Measurements from ENCODE around the gene IL16.

IL16 gene

DNA sequence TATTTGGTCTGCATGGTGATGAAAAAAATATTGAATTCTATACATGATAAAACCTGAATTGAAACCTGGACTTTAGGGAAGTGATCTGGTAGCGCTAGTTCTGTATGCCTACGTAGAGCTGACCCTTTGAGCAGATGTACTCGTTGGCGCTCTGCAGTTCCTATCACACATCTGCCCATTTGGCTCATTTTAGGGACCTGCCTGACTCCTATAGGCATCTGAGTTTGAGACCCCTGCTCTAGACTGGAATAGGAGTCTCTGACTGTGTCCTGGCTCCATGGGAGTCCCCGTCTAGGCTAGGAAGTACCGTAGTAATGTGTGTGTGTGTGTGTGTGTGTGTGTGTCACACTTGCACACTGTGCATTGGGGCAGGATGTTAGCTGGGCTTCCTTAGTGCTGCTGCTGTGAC, 106.0 kb downstream of the IL16 start:
- no peaks in the 10 kb centered on the region for H3K9me3 ChIP-seq (ENCODE audit: insufficient read depth, low read depth, low read length)
- no peak overlapping the region for H3K27ac ChIP-seq (ENCODE audit: low read length)
- H3K27me3 ChIP-seq (ENCODE audit: insufficient read depth, low read length): no peaks in the 10 kb centered on the region
- peaks cover 21% of the 10 kb centered on the region for H3K4me1 ChIP-seq (ENCODE audit: insufficient read depth, low read length)
- no peaks in the 10 kb centered on the region for H3K36me3 ChIP-seq (ENCODE audit: insufficient read depth, low read depth, low read length)
- H3K4me3 ChIP-seq (ENCODE audit: low read length): no peak overlapping the region
- no peak overlapping the region for H3K9ac ChIP-seq (ENCODE audit: low read depth, low read length)

GRCh38 chr15:81303244-81304225, 106.9 kb downstream of the IL16 start:
- Histone ChIP-seq H3K27me3 (ENCODE audit: insufficient read depth, low read length) (no peaks in the 10 kb centered on the region), H3K4me1 (ENCODE audit: insufficient read depth, low read length) (peaks cover 21% of the 10 kb centered on the region), H3K36me3 (ENCODE audit: insufficient read depth, low read depth, low read length) (no peaks in the 10 kb centered on the region), H3K9ac (ENCODE audit: low read depth, low read length) (no peak overlapping the region), H3K9me3 (ENCODE audit: insufficient read depth, low read depth, low read length) (no peaks in the 10 kb centered on the region), H3K4me3 (ENCODE audit: low read length) (peak overlapping the region; percentile 13; the same call in 1 of the 2 replicates), H3K27ac (ENCODE audit: low read length) (no peak overlapping the region)

DNA sequence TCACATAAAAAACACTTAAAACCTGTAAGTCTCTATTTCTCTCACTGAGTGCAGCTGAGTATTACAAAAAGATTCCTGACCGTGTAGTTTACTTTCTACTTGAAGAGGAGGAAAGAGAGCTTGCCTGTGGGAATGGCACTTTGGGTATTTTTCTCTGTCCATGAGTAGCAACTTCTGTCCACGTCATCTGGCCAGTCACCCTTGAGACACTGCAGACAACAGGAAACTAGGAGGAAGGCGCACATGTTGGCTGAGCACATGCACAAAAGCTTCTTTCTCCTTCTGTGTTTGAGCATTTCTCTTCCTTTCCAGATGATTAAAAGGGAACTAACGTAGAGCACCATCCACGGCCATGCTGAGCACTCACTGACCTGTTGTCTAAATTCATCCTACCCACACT, 107.5 kb downstream of the IL16 start:
- Histone ChIP-seq H3K4me3 (ENCODE audit: low read length) (no peak overlapping the region), H3K36me3 (ENCODE audit: insufficient read depth, low read depth, low read length) (no peaks in the 10 kb centered on the region), H3K27ac (ENCODE audit: low read length) (no peak overlapping the region), H3K27me3 (ENCODE audit: insufficient read depth, low read length) (no peaks in the 10 kb centered on the region), H3K9me3 (ENCODE audit: insufficient read depth, low read depth, low read length) (no peaks in the 10 kb centered on the region), H3K4me1 (ENCODE audit: insufficient read depth, low read length) (peaks cover 21% of the 10 kb centered on the region), H3K9ac (ENCODE audit: low read depth, low read length) (no peak overlapping the region)

GRCh38 chr15:81308260-81308659, 111.6 kb downstream of the IL16 start:
- H3K27me3 ChIP-seq (ENCODE audit: insufficient read depth, low read length): no peaks in the 10 kb centered on the region
- no peak overlapping the region for H3K4me3 ChIP-seq (ENCODE audit: low read length)
- H3K27ac ChIP-seq (ENCODE audit: low read length): no peak overlapping the region
- peaks cover 16% of the 10 kb centered on the region for H3K4me1 ChIP-seq (ENCODE audit: insufficient read depth, low read length)
- no peaks in the 10 kb centered on the region for H3K9me3 ChIP-seq (ENCODE audit: insufficient read depth, low read depth, low read length)
- H3K9ac ChIP-seq (ENCODE audit: low read depth, low read length): no peak overlapping the region
- H3K36me3 ChIP-seq (ENCODE audit: insufficient read depth, low read depth, low read length): 0 out of 2 replicates have a peak, but pooled peaks cover 18% of the 10 kb centered on the region

- Histone ChIP-seq H3K36me3 (ENCODE audit: insufficient read depth, low read depth, low read length) (0 out of 2 replicates have a peak, but pooled peaks cover 18% of the 10 kb centered on the region), H3K27ac (ENCODE audit: low read length) (no peak overlapping the region), H3K4me1 (ENCODE audit: insufficient read depth, low read length) (peaks cover 2% of the 10 kb centered on the region; the same call in 1 of the 2 replicates), H3K9me3 (ENCODE audit: insufficient read depth, low read depth, low read length) (no peaks in the 10 kb centered on the region), H3K27me3 (ENCODE audit: insufficient read depth, low read length) (no peaks in the 10 kb centered on the region), H3K4me3 (ENCODE audit: low read length) (no peak overlapping the region), H3K9ac (ENCODE audit: low read depth, low read length) (no peak overlapping the region)
These were observed 113.2 kb downstream of the IL16 start for GRCh38 chr15:81309647-81310450.

DNA sequence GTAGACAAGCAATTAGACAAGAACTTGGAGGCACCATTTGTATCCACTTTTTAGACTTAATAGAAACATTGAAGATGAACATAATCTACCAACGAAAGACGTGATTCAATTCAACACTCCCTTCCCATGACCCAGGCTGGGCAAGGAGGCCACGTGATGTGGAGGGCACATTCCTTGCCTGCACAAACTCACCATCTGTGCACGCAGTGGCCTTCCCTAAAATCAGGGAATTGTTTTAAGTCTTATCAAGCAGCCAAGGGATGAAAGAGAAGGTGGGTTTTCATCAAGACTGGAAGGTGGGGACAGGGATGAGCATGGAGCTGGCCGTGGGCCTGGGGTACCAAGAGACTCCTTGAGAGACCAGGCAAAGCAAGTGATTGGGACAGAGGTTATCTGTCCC, 113.8 kb downstream of the IL16 start:
- Histone ChIP-seq H3K36me3 (ENCODE audit: insufficient read depth, low read depth, low read length) (0 out of 2 replicates have a peak, but pooled peaks cover 18% of the 10 kb centered on the region), H3K9me3 (ENCODE audit: insufficient read depth, low read depth, low read length) (no peaks in the 10 kb centered on the region), H3K27me3 (ENCODE audit: insufficient read depth, low read length) (no peaks in the 10 kb centered on the region), H3K4me1 (ENCODE audit: insufficient read depth, low read length) (no peaks in the 10 kb centered on the region), H3K4me3 (ENCODE audit: low read length) (no peak overlapping the region), H3K27ac (ENCODE audit: low read length) (no peak overlapping the region), H3K9ac (ENCODE audit: low read depth, low read length) (no peak overlapping the region)

DNA sequence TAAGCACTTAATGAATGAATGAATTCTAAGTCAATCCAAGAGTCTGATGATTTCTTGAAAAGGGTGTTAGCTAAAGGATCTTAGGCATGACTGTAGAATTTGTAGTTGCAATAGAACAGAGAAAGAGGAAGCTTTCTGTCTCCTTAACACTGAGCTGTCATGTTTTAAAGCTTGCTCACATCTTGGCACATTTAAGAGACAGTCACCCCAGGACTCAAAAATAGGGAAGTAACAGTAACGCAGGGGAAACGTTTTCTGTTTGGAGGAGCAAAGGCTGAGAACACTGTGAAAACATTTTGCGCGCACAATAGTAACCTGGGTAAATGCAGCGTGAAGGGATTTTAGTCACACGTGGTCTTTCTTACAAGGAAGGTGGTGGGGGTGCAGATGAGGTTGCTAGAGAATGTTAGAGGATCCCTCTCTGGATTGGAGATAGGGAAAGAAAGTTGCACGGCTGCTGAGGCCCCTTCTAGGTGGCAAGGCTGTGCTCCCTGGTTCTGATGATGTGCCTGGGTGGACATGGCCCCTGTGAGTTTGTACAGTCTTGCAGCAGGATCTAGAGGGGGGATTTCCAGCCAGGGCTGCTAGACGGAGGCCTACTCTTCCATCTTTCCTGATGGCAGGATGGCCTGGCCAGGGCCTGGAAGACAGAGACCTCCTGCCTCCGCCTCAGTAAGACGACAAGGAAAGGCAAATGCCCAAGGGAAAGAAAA, 115.2 kb downstream of the IL16 start:
- Histone ChIP-seq H3K9ac (ENCODE audit: low read depth, low read length) (no peak overlapping the region), H3K4me1 (ENCODE audit: insufficient read depth, low read length) (no peaks in the 10 kb centered on the region), H3K27ac (ENCODE audit: low read length) (no peak overlapping the region), H3K4me3 (ENCODE audit: low read length) (no peak overlapping the region), H3K9me3 (ENCODE audit: insufficient read depth, low read depth, low read length) (no peaks in the 10 kb centered on the region), H3K36me3 (ENCODE audit: insufficient read depth, low read depth, low read length) (peaks cover 25% of the 10 kb centered on the region; the same call in 1 of the 2 replicates), H3K27me3 (ENCODE audit: insufficient read depth, low read length) (no peaks in the 10 kb centered on the region)

DNA sequence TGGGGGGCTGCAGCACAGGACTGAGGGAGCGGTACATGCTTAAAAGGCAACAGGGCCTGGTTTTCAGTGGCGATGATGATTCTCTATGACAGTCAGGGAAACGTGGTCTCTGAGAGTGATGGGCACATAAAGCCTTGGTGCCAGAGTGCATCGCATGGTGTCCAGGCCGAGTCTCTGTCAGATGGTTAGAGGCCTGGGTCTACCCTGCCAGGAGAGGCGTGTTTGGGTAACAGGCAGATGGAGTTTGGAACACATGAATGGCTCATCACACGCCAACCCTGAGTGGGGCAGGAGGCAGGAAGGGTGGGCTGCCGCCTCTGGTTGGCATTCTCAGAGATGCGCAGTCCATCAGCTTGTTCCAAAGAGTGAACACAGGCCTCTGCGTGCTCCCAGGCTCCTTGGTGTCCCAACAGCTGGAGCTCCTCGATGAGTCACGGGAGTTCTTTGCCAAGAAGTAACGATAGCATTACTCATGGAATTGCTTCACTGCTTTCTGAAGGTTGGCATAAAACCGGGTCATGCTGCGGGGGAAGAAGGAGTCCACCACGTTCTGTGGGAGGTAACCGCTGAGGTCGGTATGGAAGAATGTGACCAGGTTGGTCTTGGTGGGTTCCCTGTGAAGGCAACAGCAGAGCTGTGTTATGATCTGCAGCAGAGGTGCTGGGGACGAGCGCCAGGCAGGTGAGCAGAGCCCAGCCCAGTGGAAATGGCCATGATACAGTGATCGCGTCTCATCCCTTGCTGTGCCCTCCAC, 116.3 kb downstream of the IL16 start:
- H3K4me1 ChIP-seq (ENCODE audit: insufficient read depth, low read length): no peaks in the 10 kb centered on the region
- no peak overlapping the region for H3K27ac ChIP-seq (ENCODE audit: low read length)
- H3K27me3 ChIP-seq (ENCODE audit: insufficient read depth, low read length): no peaks in the 10 kb centered on the region
- no peak overlapping the region for H3K9ac ChIP-seq (ENCODE audit: low read depth, low read length)
- H3K9me3 ChIP-seq (ENCODE audit: insufficient read depth, low read depth, low read length): no peaks in the 10 kb centered on the region
- peaks cover 33% of the 10 kb centered on the region; the same call in 1 of the 2 replicates for H3K36me3 ChIP-seq (ENCODE audit: insufficient read depth, low read depth, low read length)
- H3K4me3 ChIP-seq (ENCODE audit: low read length): no peak overlapping the region

DNA sequence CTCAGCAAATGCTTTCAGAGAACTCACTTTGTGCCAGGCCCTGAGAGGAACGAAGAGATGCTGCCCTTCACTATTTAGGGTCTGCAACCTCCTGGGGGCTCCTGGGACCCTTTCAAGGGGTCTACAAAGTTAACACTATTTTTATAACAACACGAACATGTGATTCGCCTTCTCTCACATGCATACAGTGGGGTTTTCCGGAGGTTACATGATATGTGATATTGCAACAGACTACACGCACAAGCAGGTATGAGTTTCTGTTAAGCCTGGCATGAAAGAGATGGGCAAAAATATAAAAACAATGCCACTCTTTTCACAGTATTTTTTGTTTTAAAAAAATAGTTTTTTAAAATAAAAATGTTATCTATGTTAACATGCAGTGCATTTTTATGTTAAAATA, 117.0 kb downstream of the IL16 start:
- Histone ChIP-seq H3K9ac (ENCODE audit: low read depth, low read length) (no peak overlapping the region), H3K27me3 (ENCODE audit: insufficient read depth, low read length) (no peaks in the 10 kb centered on the region), H3K36me3 (ENCODE audit: insufficient read depth, low read depth, low read length) (peaks cover 33% of the 10 kb centered on the region; the same call in 1 of the 2 replicates), H3K4me1 (ENCODE audit: insufficient read depth, low read length) (no peaks in the 10 kb centered on the region), H3K4me3 (ENCODE audit: low read length) (no peak overlapping the region), H3K9me3 (ENCODE audit: insufficient read depth, low read depth, low read length) (no peaks in the 10 kb centered on the region), H3K27ac (ENCODE audit: low read length) (no peak overlapping the region)

DNA sequence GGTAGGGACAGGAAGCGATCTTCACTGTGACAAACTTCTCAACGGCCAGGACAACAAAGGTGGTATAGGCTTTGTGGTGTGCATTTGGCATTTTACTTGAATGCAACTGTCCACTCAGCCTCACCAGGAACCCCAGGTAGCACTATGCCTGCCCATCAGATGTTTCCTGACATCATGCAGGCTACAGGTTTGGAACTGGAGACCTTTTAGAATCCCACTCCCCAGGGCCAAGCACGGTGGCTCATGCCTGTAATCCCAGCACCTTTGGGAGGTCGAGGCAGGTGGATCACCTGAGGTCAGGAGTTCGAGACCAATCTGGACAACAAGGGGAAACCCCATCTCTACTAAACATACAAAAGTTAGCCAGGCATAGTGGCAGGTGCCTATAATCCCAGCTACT, 117.7 kb downstream of the IL16 start:
- H3K4me1 ChIP-seq (ENCODE audit: insufficient read depth, low read length): no peaks in the 10 kb centered on the region
- no peaks in the 10 kb centered on the region for H3K27me3 ChIP-seq (ENCODE audit: insufficient read depth, low read length)
- peaks cover 33% of the 10 kb centered on the region; the same call in 1 of the 2 replicates for H3K36me3 ChIP-seq (ENCODE audit: insufficient read depth, low read depth, low read length)
- H3K9ac ChIP-seq (ENCODE audit: low read depth, low read length): no peak overlapping the region
- H3K4me3 ChIP-seq (ENCODE audit: low read length): no peak overlapping the region
- H3K27ac ChIP-seq (ENCODE audit: low read length): no peak overlapping the region
- no peaks in the 10 kb centered on the region for H3K9me3 ChIP-seq (ENCODE audit: insufficient read depth, low read depth, low read length)

Data from iPS-20b (cell line).